LNCaP clone FGC (cell line): ENCODE data around the gene SLC24A4.

Experiments
- DNase-seq: peaks from one replicate; pipeline ENCODE4 v3.0.0-alpha.2; 2011; ENCODE audit warnings: low read depth
- H3K4me3 ChIP-seq: 2 replicates; pipeline ENCODE4 v1.5.1; 2011; ENCODE audit warnings: mild to moderate bottlenecking, low read depth, low read length, control low read depth
- CTCF ChIP-seq: IDR thresholded peaks from 2 replicates; pipeline ENCODE4 v1.5.1; 2012; ENCODE audit warnings: mild to moderate bottlenecking; ENCODE audit not compliant: control insufficient read depth, insufficient read depth; ENCODE audit errors: extremely low read depth

Gene SLC24A4

DNA sequence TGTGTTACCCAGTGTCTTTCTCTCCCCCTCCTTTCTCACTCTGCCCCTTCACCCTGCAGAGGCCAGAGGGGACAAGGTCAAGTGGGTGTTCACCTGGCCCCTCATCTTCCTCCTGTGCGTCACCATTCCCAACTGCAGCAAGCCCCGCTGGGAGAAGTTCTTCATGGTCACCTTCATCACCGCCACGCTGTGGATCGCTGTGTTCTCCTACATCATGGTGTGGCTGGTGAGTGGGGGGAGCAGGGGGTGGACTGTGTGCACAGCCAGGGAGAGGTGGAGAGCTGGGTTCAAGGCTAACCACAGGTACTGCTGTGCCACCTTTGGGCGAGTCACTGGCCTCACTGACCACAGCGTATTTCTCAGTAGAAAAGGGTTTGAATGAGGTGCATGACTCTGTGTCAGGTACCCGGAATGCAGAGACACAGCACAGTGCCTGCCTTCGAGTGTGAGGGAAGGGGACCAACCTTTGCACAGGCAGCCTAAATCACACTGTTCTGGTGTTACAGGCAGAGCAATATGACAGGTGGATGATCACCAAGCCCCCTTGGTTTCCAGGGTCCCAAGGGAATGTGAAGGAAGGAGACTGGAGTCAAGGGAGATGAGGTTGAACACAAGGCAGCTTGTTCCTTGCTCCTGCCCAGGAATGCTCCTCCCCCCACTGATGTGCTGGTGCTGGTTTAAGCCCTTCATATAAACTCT lies 159.8 kb downstream of the SLC24A4 start:
- DNase-seq, result no peak
- H3K4me3 ChIP-seq, result no peak overlapping the region
- TF ChIP-seq CTCF, result no peak

DNA sequence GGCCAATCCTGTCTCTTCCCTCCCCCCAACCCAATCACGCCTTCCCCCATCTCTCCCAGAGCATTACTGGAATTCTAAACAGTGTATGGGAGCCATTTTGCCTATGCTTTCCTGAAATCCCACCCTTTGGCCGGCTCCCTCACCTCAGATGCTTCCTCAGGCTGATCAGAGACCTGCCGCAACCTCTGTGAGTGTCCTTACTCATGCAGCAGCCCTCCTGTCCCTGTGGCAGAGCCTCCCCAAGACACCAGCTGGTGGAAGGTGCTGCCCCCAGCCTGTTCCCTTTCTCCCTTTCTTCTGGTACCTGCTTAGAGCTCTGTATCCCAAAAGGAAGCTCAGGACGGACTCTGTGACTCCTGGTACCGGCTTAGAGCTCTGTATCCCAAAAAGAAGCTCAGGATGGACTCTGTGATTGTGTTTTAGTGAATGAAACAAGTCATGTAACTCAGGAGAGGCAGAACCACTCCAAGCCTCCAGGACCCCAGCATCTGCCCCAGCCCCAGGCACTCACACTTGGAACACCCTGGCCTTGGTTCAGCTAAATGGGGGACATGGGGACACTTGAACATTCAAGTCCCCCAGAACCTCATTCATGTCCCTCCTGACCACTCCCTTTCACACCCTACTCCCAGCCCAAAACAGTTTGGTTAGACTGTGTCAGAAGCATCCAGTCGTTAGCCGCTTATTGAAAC lies 161.3 kb downstream of the SLC24A4 start:
- H3K4me3 ChIP-seq, result no peak overlapping the region
- TF ChIP-seq CTCF, result no peak
- no peak for DNase-seq

GRCh38 chr14:92486881-92487280 lies 163.9 kb downstream of the SLC24A4 start:
- no peak overlapping the region for H3K4me3 ChIP-seq
- DNase-seq, result no peak
- no peak for TF ChIP-seq CTCF

GRCh38 chr14:92487513-92488133 lies 164.7 kb downstream of the SLC24A4 start:
- H3K4me3 ChIP-seq, result no peak overlapping the region
- no peak for DNase-seq
- no peak for TF ChIP-seq CTCF

- H3K4me3 ChIP-seq, result no peak overlapping the region
- no peak for TF ChIP-seq CTCF
- no peak for DNase-seq
Observed at GRCh38 chr14:92489394-92490238, 166.7 kb downstream of the SLC24A4 start.

GRCh38 chr14:92490239-92490959 lies 167.4 kb downstream of the SLC24A4 start:
- no peak for TF ChIP-seq CTCF
- DNase-seq, result no peak

More at GRCh38 chr14:92490239-92490959, 167.4 kb downstream of the SLC24A4 start:
- H3K4me3 ChIP-seq, result no peak overlapping the region
